ENCODE results near the gene ORMDL1.

ORMDL1 gene
- total RNA-seq = 60.0 to 122 (median 90.8) reads per million in 4 donors

- peak; percentile 88 to 98 (median 90) for DNase-seq
Observed at GRCh38 chr2:189783927-189784867, at the start of gene ORMDL1, which contains the start of gene PMS1. Gene ORMDL1 (minus strand): TSS chr2:189784339. CDS start chr2:189782595, 1,744 bp downstream. Gene PMS1 (plus strand): TSS chr2:189784450. CDS start chr2:189791810, 7,360 bp downstream.

- no peak for DNase-seq
Observed at GRCh38 chr2:189830510-189830909, 46.4 kb upstream of the ORMDL1 start.

GRCh38 chr2:189829102-189829833 is 45.1 kb upstream of the ORMDL1 start:
- DNase-seq = no peak

GRCh38 chr2:189826039-189826438 is 41.9 kb upstream of the ORMDL1 start:
- DNase-seq = no peak

GRCh38 chr2:189824694-189825396 is 40.7 kb upstream of the ORMDL1 start:
- DNase-seq = no peak

GRCh38 chr2:189821953-189822748 is 38.0 kb upstream of the ORMDL1 start:
- no peak for DNase-seq

- DNase-seq = no peak
Observed at GRCh38 chr2:189819297-189819704, 35.2 kb upstream of the ORMDL1 start.

GRCh38 chr2:189818249-189819038 is 34.3 kb upstream of the ORMDL1 start:
- DNase-seq = no peak

GRCh38 chr2:189803431-189803830 is 19.3 kb upstream of the ORMDL1 start:
- DNase-seq = no peak

GRCh38 chr2:189802396-189802912 is 18.3 kb upstream of the ORMDL1 start:
- DNase-seq = no peak

- no peak for DNase-seq
Observed at GRCh38 chr2:189799531-189799930, 15.4 kb upstream of the ORMDL1 start.

- DNase-seq = no peak
Observed at GRCh38 chr2:189799030-189799331, 14.8 kb upstream of the ORMDL1 start.

- DNase-seq = peak in 1 of 5 donors; percentile 26
Observed at GRCh38 chr2:189798312-189799029, 14.3 kb upstream of the ORMDL1 start.

- DNase-seq = no peak
Observed at GRCh38 chr2:189797902-189798301, 13.8 kb upstream of the ORMDL1 start.

- no peak for DNase-seq
Observed at GRCh38 chr2:189794310-189794709, 10.2 kb upstream of the ORMDL1 start.

GRCh38 chr2:189791338-189792042 is 7.4 kb upstream of the ORMDL1 start:
- peak in 1 of 5 donors; percentile 54 for DNase-seq

GRCh38 chr2:189783451-189783926 is 650 bp downstream of the ORMDL1 start:
- peak in 1 of 5 donors; percentile 55 for DNase-seq

- DNase-seq = peak in 1 of 5 donors; percentile 69
Observed at GRCh38 chr2:189782221-189782671, 1.9 kb downstream of the ORMDL1 start.

GRCh38 chr2:189772212-189772611 is 11.9 kb downstream of the ORMDL1 start:
- DNase-seq = no peak
